SU-DHL-6 (cell line): Measurements from ENCODE around the gene NUP210L.

Experiments
- CTCF ChIP-seq: fragments of 200-600 bp; sonication (generic); IDR thresholded peaks from one replicate; pipeline ENCODE4 v1.5.1; 2017; ENCODE audit warnings: antibody characterized with exemption, mild to moderate bottlenecking, low read length, moderate library complexity; ENCODE audit not compliant: insufficient read depth, poor library complexity, severe bottlenecking
- EZH2phosphoT487 ChIP-seq: fragments of 200-600 bp; sonication (generic), shearing (Covaris generic); conservative IDR thresholded peaks from 2 replicates; pipeline ENCODE4 v1.6.1; 2018; ENCODE audit warnings: mild to moderate bottlenecking, antibody characterized with exemption, low read length, moderate library complexity, mixed read lengths

- TF ChIP-seq CTCF: no peak
- no peak for TF ChIP-seq EZH2phosphoT487
These were observed 186.5 kb downstream of the NUP210L start for GRCh38 chr1:153968408-153968807.
